K562 (cell line): ENCODE measurements around the gene ZNF71.

Experiments
- ATF1 ChIP-seq, 2 experiments: fragments of 450-650 bp in 1 of 2; IDR thresholded peaks; 2 replicates each; pipeline ENCODE4 v1.6.1; 2016; ENCODE audit warnings: missing compliant biosample characterization in 1 of 2, missing genetic modification characterization in 1 of 2
- CBFB ChIP-seq: sonication (generic); formaldehyde crosslinking; IDR thresholded peaks from 2 replicates; pipeline ENCODE4 v1.4.0; 2020; ENCODE audit warnings: mild to moderate bottlenecking, missing genetic modification reagents
- CCNT2 ChIP-seq: IDR thresholded peaks from 2 replicates; pipeline ENCODE4 v1.6.1; 2011; ENCODE audit warnings: borderline replicate concordance, low read depth, mild to moderate bottlenecking, moderate library complexity, mixed read lengths, low read length; ENCODE audit not compliant: insufficient read length; ENCODE audit errors: extremely low read depth
- POLR3A ChIP-seq: IDR thresholded peaks from 2 replicates; pipeline ENCODE4 v1.6.1; 2011; ENCODE audit warnings: borderline replicate concordance, mild to moderate bottlenecking, moderate library complexity; ENCODE audit not compliant: insufficient read length, insufficient read depth; ENCODE audit errors: extremely low read depth

GRCh38 chr19:56619121-56619520 is 24.0 kb downstream of the ZNF71 start:
- TF ChIP-seq ATF1 (CRISPR knock-in tag; IDR thresholded peaks at IDR 0.05) (no peak), ATF1 (tag; IDR thresholded peaks at IDR 0.05) (no peak), CBFB (CRISPR knock-in tag) (no peak), CCNT2 (no peak), POLR3A (no peak)
